Mucosa of gallbladder (tissue), 1 donor: ENCODE results near the gene ITGA6. TPM values are rescaled to one million over a fixed set of nuclear protein-coding genes. Genes with fewer than 3 reads are reported as not detected.

Experiments
- DNase-seq: peaks from one replicate; pipeline ENCODE4 v3.0.0-alpha.2; 2020; ENCODE audit warnings: low spot score
- total RNA-seq: library from RNA; stranded (reverse); gene quantifications from one replicate; pipeline ENCODE4 v1.2.1, GENCODE V29; 2021
- donor health status: DM: no; HTN: no; CAD: no.

Gene ITGA6
- total RNA-seq, 1 donor from 2014 or later: 71.4 TPM

GRCh38 chr2:172416447-172417058 lies 10.8 kb upstream of the ITGA6 start:
- DNase-seq: no peak

DNA sequence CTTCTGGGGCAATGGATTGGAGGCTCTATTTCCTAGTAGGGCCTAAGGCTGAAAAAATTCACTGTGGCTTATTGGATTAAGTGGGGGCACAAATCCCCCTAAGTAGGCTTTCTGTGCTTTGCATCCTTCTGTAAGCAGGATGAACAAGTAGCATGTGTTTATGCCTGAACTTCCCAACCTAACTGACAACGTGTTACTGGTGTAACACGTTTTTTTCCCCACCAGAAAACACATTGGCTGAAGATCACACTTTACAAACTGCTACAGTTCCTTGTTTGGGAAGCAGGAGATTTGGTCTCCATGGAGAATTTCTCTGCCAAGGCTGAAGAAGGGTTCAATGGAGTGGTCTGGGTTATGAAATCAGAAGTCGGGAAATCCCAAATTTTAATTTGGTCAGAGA lies 7.2 kb upstream of the ITGA6 start:
- DNase-seq: no peak

- DNase-seq: no peak
Measured at GRCh38 chr2:172423160-172423559, 4.2 kb upstream of the ITGA6 start.

DNA sequence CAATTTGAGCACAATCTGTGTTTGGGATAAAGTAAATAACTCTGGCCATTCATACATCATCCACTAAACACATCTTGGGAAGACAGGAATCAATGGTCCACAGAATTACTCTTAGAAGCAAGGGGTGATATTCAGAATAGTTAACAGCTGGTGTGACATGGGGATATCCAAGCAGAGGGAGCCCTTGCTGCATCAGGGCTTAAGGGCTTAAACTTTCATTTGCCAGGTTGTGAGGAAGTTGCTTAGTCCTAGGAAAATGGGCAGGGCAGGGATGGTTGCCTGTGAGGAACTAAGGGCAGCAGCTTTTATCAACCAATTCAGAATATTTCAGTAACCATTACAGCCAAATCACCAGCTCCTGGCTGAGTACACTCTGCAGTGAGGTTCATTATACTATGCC lies 2.0 kb upstream of the ITGA6 start:
- DNase-seq: no peak

DNA sequence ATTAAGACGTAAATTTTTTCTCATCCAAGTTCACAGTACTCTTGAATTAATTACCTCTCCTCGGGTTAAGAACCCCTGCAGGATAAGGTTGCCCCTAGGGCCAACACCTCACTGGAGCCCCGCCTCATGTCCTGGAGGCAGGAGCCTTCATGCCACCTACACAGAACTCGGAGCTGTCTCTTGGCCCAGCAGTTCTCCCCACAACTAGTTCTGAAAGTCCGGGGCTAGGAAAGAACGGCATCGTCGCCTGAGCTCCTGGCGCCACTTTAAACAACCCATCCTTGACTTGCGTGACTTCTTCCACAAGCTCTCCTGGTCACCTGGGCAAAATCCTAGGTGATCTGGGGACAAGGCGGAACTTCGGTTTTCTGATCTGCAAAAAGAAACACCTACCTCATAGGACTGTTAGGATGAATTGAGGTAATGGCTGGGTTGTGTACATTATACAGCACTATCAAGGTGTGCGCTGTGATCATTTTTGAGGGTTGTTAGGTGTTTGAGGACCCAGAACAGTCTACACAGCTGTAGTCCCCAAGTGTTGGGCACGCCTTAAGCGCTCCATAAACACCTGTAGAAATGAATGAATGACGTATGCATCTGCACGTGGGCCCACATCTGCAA lies 641 bp upstream of the ITGA6 start:
- DNase-seq: no peak

DNA sequence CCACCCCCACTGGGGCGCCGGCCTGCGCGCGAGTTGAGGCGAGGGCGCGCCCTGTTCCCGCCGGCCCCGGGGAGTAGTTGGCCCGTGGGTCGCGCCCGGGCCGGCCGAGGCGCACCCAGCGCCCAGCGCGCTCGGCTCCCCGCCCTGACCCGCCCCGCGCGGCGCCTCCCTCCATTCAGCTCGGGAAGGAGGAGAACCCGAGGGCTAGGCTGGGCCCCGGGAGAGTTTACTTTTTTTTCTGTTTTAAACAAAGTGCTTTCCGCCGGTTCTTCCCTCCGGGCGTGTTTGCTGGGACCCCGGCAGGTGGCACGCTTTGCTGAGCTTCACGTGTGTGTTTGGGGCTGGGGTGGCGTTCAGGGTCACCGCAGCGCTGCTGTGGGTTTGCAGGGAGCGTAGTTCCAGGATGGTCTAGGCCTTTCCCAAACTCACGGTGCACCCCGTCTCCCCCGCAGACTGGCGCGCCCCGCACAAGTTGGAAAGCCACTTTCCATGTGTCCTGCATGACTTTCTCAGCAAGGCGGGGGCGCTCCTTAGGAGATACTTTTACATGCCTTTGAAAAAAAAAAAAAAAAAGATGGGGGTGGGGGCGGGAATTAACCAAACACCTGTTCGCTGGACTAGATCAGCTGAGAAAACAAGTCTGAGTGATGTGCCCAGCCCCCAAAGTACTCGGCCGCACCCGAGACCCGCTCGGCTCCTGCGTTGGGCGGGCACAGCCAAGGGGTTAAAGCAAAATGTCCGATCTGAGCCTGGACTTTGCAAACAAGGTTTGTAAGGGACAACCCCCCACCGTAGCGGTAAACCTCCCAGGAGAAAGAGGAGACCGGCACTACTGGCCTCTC lies 825 bp downstream of the ITGA6 start:
- peak; percentile 38 for DNase-seq

GRCh38 chr2:172428832-172429210 lies 1.4 kb downstream of the ITGA6 start:
- no peak for DNase-seq

GRCh38 chr2:172429301-172429968 lies 2.0 kb downstream of the ITGA6 start:
- DNase-seq: no peak

- DNase-seq: no peak
Measured at GRCh38 chr2:172430027-172430426, 2.6 kb downstream of the ITGA6 start.

GRCh38 chr2:172430678-172431077 lies 3.3 kb downstream of the ITGA6 start:
- DNase-seq: no peak

DNA sequence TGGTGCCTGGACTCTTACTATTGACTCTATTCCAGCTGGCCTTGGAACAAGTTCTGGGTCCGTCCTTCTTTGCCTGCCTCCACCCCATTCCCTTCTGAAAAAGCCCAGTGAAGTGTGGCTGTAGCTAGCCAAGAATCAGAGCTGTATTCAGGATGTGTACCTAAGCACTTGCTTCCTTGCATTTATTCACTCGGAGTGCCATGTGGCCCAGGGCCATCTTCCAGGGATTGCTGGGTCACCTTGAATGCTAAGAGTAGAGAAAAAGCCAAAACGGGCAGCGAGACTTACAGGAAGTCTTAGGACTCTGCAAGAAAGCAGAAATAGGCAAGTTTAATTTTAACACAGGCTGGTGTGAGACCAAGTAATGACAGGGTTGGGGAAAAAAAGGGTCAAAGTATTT lies 4.1 kb downstream of the ITGA6 start:
- DNase-seq: peak; percentile 46

GRCh38 chr2:172431993-172432392 lies 4.6 kb downstream of the ITGA6 start:
- no peak for DNase-seq

DNA sequence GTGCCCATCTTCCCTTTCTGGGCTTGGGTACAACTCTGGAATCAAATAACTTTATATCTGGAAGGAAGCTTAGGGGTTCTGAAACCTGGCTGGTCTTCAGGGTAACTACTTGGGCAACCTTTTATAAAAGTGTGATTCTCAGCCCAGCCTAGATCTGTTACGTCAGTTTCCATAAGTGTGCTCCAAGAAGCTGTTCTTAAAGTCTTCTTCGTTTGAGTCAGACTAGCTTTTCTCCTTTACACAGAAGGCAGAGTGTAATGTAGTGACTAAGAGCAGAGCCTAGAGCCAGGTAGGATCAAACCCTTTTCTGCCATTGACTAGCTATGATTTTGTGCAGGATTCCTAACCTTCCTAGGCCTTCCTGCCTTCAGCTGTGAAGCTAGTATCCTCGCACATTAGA lies 5.8 kb downstream of the ITGA6 start:
- no peak for DNase-seq

GRCh38 chr2:172434821-172435605 lies 7.6 kb downstream of the ITGA6 start:
- no peak for DNase-seq

DNA sequence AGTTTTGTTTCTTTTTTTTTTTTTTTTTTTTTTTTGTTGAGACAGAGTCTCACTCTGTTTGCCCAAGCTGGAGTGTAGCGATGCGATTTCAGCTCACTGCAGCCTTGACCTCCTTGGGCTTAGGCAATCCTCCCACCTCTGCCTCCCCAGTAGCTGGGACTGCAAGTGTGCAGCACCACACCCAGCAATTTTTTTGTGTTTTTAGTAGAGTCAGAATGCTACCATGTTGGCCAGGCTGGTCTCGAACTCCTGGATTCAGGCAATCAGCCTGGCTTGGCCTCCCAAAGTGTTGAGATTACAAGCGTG lies 8.2 kb downstream of the ITGA6 start:
- no peak for DNase-seq

- no peak for DNase-seq
Measured at GRCh38 chr2:172436889-172437288, 9.5 kb downstream of the ITGA6 start.

DNA sequence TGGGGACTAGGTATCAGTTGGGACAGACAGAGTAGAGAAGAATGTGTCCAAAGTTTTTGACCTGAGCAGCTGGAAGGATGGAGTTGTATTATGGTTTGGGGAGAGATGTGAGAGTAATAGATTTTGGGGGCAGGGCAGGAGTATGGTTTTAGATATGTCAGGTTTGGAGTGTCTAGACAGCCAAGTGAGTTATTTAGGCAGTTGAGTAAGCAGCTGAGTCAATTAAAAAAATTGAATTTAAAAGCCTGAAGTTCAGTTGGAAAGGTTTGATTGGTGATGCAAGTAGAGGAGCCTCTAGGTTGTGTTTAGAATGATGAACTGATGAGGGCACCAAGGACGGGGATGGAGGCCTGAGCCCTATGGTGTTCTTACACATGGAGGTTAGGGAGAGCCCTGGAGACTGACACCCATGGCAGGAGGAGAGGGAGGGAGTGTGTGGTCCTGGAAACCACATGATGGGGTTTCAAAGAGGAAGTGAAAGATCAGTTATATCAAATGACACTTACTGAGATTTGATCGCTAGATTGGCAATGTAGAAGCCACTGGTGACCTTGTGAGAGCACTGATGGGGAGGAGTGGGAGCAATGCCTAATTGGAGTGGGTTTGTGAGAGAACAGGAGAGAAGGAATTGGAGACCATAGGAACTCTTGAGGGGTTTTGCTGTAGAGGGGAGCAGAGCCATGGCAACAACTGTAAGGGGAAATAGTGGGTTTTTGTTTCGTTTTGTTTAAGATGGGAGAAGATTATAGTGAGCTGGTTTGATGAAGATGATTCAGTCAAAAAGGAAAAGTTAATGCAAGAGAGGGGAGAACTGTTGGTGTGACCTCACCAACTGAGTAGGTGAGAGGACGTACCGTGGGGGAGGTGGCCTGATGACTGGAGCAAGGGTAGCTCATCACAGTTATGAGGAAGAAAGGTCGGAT lies 10.3 kb downstream of the ITGA6 start:
- no peak for DNase-seq

DNA sequence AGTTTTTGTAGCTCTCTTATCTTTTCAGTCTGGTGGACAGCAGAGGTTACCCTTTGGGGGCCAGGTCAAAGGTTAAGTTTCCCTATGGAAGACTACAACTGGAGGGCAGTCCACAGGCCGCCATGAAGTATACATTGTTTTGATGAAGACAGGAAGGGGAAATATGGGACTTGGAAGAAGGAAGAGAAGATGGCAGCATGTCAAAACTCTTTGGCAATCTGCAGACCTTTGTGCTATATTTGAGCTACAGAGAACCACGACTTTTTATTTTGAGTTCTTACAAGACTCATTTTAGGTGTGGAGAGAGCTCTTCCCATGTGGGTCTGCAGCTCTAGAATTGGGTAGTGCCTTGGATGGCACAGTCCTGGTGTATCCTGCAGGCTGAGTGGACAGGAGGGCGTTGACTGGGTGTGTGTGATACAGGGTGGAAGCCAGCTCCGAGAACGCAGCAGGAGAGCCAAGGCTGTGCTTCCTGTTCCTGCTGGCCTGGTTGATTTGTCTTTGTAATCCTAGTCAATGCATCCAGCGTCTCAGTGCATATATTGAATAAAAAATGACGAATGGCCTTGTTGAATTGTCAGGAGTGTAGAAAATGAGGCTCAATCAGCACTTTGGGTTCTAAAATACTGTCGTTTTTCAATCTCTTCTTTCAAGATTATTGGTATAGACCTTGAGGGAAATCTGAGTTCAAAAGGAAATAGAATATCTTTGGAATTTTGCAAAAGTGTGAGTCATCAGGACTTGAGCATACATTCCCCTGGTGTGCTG lies 11.5 kb downstream of the ITGA6 start:
- peak; percentile 60 for DNase-seq

- DNase-seq: no peak
Measured at GRCh38 chr2:172439509-172439860, 12.1 kb downstream of the ITGA6 start.

DNA sequence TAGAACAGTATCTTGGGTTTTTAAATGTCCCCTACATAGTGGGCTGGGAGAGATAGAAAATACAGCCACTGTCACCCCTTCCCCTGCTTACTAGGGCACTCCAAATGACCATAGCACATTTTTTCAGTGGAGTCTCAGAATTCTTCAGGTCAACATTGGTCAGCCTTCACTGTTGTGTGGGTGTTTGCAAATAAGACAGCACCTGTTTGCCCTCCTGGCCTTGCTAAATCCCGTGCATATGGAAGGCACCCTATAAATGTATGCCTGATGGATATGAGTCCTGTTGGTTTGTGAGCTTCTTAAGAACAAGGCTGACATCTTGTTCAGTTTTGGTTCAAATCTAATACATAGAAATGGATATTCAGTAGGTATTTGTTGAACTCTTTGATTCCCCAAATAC lies 12.5 kb downstream of the ITGA6 start:
- DNase-seq: no peak
